ENCODE data around the gene B3GALNT2.

DNA sequence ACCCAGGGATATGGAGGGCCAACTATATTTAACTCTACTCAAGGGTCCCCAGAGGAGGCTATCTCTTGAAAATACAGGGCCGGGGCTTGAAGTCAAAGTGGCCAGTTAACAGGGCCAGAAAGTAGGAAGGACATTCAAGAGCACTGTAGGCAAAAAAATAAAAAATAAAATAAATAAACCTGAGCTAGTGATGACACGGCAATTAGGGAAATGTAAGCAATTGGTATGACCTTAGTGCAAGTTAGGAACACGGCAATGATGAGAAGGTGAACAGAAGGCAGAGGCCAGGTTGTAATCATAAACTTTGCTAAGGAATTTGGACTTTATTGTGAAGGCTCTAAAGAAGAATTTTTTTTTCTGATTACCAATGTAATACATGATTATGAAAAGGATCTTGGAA is 3.4 kb upstream of the B3GALNT2 start:
- TF ChIP-seq, protein P1, sequence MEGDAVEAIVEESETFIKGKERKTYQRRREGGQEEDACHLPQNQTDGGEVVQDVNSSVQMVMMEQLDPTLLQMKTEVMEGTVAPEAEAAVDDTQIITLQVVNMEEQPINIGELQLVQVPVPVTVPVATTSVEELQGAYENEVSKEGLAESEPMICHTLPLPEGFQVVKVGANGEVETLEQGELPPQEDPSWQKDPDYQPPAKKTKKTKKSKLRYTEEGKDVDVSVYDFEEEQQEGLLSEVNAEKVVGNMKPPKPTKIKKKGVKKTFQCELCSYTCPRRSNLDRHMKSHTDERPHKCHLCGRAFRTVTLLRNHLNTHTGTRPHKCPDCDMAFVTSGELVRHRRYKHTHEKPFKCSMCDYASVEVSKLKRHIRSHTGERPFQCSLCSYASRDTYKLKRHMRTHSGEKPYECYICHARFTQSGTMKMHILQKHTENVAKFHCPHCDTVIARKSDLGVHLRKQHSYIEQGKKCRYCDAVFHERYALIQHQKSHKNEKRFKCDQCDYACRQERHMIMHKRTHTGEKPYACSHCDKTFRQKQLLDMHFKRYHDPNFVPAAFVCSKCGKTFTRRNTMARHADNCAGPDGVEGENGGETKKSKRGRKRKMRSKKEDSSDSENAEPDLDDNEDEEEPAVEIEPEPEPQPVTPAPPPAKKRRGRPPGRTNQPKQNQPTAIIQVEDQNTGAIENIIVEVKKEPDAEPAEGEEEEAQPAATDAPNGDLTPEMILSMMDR (IDR thresholded peaks at IDR 0.05) = no peak
- no peak for TF ChIP-seq EZH2 (IDR thresholded peaks at IDR 0.05; ENCODE audit: borderline replicate concordance, insufficient read depth, low read depth, low read length, poor library complexity, severe bottlenecking)
